Right forelimb (tissue), 1 donor: ENCODE data around the gene RNU6-9.

Source experiments
- DNase-seq: peaks from one replicate; pipeline ENCODE4 v3.0.0-alpha.2; 2018

RNU6-9 gene

GRCh38 chr19:937259-937694 is 44.0 kb downstream of the RNU6-9 start:
- DNase-seq: no peak

- DNase-seq: no peak
Measured at GRCh38 chr19:938233-938923, 45.1 kb downstream of the RNU6-9 start.

- DNase-seq: no peak
Measured at GRCh38 chr19:939439-939838, 46.2 kb downstream of the RNU6-9 start.

GRCh38 chr19:939922-940321 is 46.6 kb downstream of the RNU6-9 start:
- no peak for DNase-seq

GRCh38 chr19:940591-941291 is 47.5 kb downstream of the RNU6-9 start:
- no peak for DNase-seq

GRCh38 chr19:941292-942132 is 48.2 kb downstream of the RNU6-9 start:
- no peak for DNase-seq

GRCh38 chr19:942133-942645 is 48.9 kb downstream of the RNU6-9 start:
- no peak for DNase-seq
